DND-41 (cell line): ENCODE data around the gene SHROOM2.

Experiments used
- ATAC-seq: fragments of 200-7000 bp; cut with Tn5 transposase; 3 replicates; pipeline ENCODE4 v1.9.1; 2021; ENCODE audit warnings: low read depth; ENCODE audit not compliant: insufficient read depth
- DNase-seq: peaks from one replicate; pipeline ENCODE4 v3.0.0-alpha.2; 2020
- H2AFZ ChIP-seq: 2 replicates; pipeline ENCODE4 v1.6.0; 2012; ENCODE audit warnings: low read depth, low read length
- H3K27ac ChIP-seq: 2 replicates; pipeline ENCODE4 v1.5.1; 2012; ENCODE audit warnings: low read length, inconsistent platforms
- H3K27me3 ChIP-seq: fragments of 200-600 bp; sonication (generic); 2 replicates; pipeline ENCODE4 v1.6.0; 2012; ENCODE audit warnings: low read length, mild to moderate bottlenecking, inconsistent platforms; ENCODE audit not compliant: insufficient read depth, poor library complexity
- H3K36me3 ChIP-seq: 2 replicates; pipeline ENCODE4 v1.5.1; 2012; ENCODE audit warnings: low read length, inconsistent platforms; ENCODE audit not compliant: insufficient read depth
- H3K4me1 ChIP-seq: 2 replicates; pipeline ENCODE4 v1.5.1; 2012; ENCODE audit warnings: mild to moderate bottlenecking, low read length; ENCODE audit not compliant: insufficient read depth
- H3K4me2 ChIP-seq: 2 replicates; pipeline ENCODE4 v1.6.0; 2012; ENCODE audit warnings: mild to moderate bottlenecking, moderate library complexity, low read length, inconsistent platforms; ENCODE audit not compliant: insufficient read depth
- H3K4me3 ChIP-seq, 2 experiments: fragments of 200-600 bp in 1 of 2; shearing (Covaris generic) in 1 of 2; 2 replicates each; pipeline ENCODE4 v1.5.1; 2012 to 2016; ENCODE audit warnings: inconsistent platforms in 2 of 2, low read length in 2 of 2, mild to moderate bottlenecking in 2 of 2, low read depth in 1 of 2, moderate library complexity in 1 of 2
- H3K79me2 ChIP-seq: 2 replicates; pipeline ENCODE4 v1.6.0; 2012; ENCODE audit warnings: low read length, inconsistent platforms; ENCODE audit not compliant: insufficient read depth
- H3K9ac ChIP-seq: 2 replicates; pipeline ENCODE4 v1.6.0; 2012; ENCODE audit warnings: low read depth, mild to moderate bottlenecking, inconsistent platforms, low read length, moderate library complexity
- H3K9me3 ChIP-seq: 2 replicates; pipeline ENCODE4 v1.5.1; 2012; ENCODE audit warnings: low read length, moderate library complexity, mild to moderate bottlenecking, inconsistent platforms; ENCODE audit not compliant: insufficient read depth, severe bottlenecking
- H4K20me1 ChIP-seq: 2 replicates; pipeline ENCODE4 v1.6.0; 2012; ENCODE audit warnings: low read length; ENCODE audit not compliant: insufficient read depth
- EZH2 ChIP-seq: IDR thresholded peaks from 3 replicates; pipeline ENCODE4 v1.6.1; 2012; ENCODE audit warnings: borderline replicate concordance, low read depth, mild to moderate bottlenecking, moderate library complexity, low read length, inconsistent platforms; ENCODE audit not compliant: severe bottlenecking
- TF ChIP-seq, protein P1 (sequence below): IDR thresholded peaks from 2 replicates; pipeline ENCODE4 v1.5.1; 2012; ENCODE audit warnings: borderline replicate concordance, low read length, moderate library complexity, mild to moderate bottlenecking; ENCODE audit not compliant: poor library complexity, severe bottlenecking; ENCODE audit errors: extremely low read depth

SHROOM2 gene

DNA sequence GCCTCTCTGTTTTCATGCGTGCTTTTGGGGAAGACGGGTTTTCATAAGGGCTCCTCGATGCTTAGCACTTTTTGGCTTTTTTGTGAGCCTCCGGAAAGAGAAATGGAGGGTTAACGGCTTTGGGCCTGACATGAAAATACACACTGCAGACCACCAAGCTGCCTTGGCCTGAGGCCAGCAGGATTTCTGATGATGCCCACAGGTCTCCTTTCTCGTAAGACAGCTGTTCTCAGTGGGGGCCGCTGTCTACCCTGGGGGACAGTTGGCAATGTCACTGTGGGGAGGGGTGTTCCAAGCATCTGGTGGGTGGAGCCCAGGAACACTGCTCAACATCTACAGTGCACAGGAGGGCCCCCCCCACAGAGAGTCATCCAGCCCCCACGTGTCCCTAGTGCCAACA, 151.5 kb downstream of the SHROOM2 start:
- Histone ChIP-seq H3K4me1 (peaks cover 16% of the 10 kb centered on the region), H4K20me1 (no peaks in the 10 kb centered on the region), H3K4me3 (no peak overlapping the region), H3K36me3 (no peaks in the 10 kb centered on the region), H3K27ac (no peak overlapping the region), H3K4me2 (no peak overlapping the region), H3K9ac (no peak overlapping the region), H3K9me3 (no peaks in the 10 kb centered on the region), H3K79me2 (no peaks in the 10 kb centered on the region), H2AFZ (no peak overlapping the region), H3K27me3 (no peaks in the 10 kb centered on the region)
- TF ChIP-seq EZH2 = no peak
- TF ChIP-seq, protein P1, sequence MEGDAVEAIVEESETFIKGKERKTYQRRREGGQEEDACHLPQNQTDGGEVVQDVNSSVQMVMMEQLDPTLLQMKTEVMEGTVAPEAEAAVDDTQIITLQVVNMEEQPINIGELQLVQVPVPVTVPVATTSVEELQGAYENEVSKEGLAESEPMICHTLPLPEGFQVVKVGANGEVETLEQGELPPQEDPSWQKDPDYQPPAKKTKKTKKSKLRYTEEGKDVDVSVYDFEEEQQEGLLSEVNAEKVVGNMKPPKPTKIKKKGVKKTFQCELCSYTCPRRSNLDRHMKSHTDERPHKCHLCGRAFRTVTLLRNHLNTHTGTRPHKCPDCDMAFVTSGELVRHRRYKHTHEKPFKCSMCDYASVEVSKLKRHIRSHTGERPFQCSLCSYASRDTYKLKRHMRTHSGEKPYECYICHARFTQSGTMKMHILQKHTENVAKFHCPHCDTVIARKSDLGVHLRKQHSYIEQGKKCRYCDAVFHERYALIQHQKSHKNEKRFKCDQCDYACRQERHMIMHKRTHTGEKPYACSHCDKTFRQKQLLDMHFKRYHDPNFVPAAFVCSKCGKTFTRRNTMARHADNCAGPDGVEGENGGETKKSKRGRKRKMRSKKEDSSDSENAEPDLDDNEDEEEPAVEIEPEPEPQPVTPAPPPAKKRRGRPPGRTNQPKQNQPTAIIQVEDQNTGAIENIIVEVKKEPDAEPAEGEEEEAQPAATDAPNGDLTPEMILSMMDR = no peak
- no peak for DNase-seq
- ATAC-seq = no peak

DNA sequence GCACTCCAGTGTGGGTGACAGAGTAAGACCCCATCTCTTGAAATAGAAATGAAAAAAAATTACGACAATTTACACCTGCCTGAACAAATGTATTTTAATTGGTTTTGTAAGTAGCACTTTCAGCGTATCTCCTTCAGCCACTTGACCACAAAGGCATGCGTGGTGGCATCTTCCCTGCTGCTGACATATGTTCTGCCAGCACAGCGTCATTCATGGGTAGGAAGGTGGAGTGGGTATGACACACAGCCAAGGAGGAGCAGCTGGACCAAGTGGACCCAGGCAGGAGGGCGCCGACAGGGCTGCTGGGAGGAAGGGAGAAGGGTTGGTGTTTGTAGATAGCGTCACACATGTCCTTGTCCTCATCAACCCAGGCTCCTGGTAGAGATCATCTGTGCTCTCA, 152.3 kb downstream of the SHROOM2 start:
- Histone ChIP-seq H3K27ac (no peak overlapping the region), H3K27me3 (no peaks in the 10 kb centered on the region), H3K36me3 (no peaks in the 10 kb centered on the region), H4K20me1 (no peaks in the 10 kb centered on the region), H3K9me3 (no peaks in the 10 kb centered on the region), H3K79me2 (no peaks in the 10 kb centered on the region), H2AFZ (no peak overlapping the region), H3K4me3 (no peak overlapping the region), H3K4me1 (peaks cover 23% of the 10 kb centered on the region), H3K4me2 (no peak overlapping the region), H3K9ac (no peak overlapping the region)
- ATAC-seq (no peak), DNase-seq (no peak)
- TF ChIP-seq, protein P1 = no peak
- no peak for TF ChIP-seq EZH2

DNA sequence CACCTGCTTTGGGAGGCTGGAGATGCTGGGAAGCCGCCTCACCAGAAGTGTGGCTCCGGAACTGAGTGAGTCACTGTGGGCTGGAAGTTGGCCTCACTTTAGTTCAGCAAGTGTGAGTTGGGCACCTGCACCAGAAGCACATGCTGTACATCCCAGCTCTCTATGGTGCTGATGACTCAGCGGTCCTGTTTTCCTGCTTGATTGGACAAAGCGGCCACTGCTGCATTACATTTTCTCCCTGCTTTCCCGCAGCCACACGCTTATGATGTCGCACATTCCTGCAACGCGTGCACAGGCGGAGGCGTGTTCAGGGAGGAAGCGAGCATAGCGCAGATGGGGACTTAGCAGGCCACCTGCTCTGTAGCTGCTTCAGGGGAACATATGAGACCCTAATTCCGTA, 154.2 kb downstream of the SHROOM2 start:
- Histone ChIP-seq H3K36me3 (no peaks in the 10 kb centered on the region), H3K27ac (no peak overlapping the region), H3K27me3 (no peaks in the 10 kb centered on the region), H3K4me1 (peaks cover 23% of the 10 kb centered on the region), H3K4me2 (no peak overlapping the region), H2AFZ (no peak overlapping the region), H3K79me2 (no peaks in the 10 kb centered on the region), H3K4me3 (no peak overlapping the region), H3K9ac (no peak overlapping the region), H4K20me1 (no peaks in the 10 kb centered on the region), H3K9me3 (no peaks in the 10 kb centered on the region)
- peak; percentile 60 for DNase-seq
- ATAC-seq = peak; percentile 51
- TF ChIP-seq EZH2 = no peak
- TF ChIP-seq, protein P1 = no peak

DNA sequence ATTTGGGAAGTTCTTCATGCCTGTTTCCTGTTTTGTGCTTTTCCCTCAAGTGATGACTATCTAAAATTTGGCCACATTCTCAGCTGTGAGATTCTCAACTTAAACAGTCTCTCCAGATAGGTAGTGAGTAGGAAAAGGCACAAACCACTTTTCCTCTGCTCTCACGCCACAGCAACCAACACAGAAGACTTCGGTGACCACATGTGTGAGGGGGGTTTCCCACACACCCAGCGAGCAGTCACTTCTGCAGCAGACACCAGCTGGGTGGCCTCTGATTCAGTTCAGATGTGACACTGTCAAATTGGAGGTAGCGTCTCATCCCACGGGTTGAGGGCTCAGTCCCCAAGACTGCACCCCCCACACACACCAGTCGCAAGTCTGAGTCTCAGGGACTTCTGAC, 155.9 kb downstream of the SHROOM2 start:
- peak; percentile 88 for ATAC-seq
- Histone ChIP-seq H3K4me2 (no peak overlapping the region; the same call in 1 of the 2 replicates), H3K27ac (no peak overlapping the region)

More for the DNA sequence above, 155.9 kb downstream of the SHROOM2 start:
- H3K9ac ChIP-seq = no peak overlapping the region
- no peaks in the 10 kb centered on the region for H4K20me1 ChIP-seq
- H3K27me3 ChIP-seq = no peaks in the 10 kb centered on the region
- peak; percentile 87 for DNase-seq
- H3K9me3 ChIP-seq = no peaks in the 10 kb centered on the region
- H3K4me3 ChIP-seq = no peak overlapping the region
- no peak for TF ChIP-seq EZH2
- TF ChIP-seq, protein P1 = no peak
- H3K79me2 ChIP-seq = no peaks in the 10 kb centered on the region
- no peaks in the 10 kb centered on the region for H3K36me3 ChIP-seq
- peaks cover 23% of the 10 kb centered on the region for H3K4me1 ChIP-seq
- no peak overlapping the region for H2AFZ ChIP-seq
